ENCODE results near the gene TRUB1. TPM values are rescaled to one million over a fixed set of nuclear protein-coding genes. Genes with fewer than 3 reads are reported as not detected.
"Not testable (repeated sequence)": the region's sequence is repeated elsewhere in the genome, so short reads cannot be mapped to it uniquely, and the experiment has no call there.

The TRUB1 gene
- polyA plus RNA-seq, 4 donors = 38.0 to 46.7 (median 43.6) TPM

- no peak for DNase-seq (ENCODE audit: low read depth in 4 of 4, low spot score in 3 of 4)
These were observed 14.4 kb upstream of the TRUB1 start for GRCh38 chr10:114923551-114923950.

- DNase-seq (ENCODE audit: low read depth in 4 of 4, low spot score in 3 of 4) = no peak
These were observed 12.1 kb upstream of the TRUB1 start for GRCh38 chr10:114925587-114926586.

GRCh38 chr10:114928818-114929217, 9.2 kb upstream of the TRUB1 start:
- no peak for DNase-seq (ENCODE audit: low read depth in 4 of 4, low spot score in 3 of 4)

- no peak for DNase-seq (ENCODE audit: low read depth in 4 of 4, low spot score in 3 of 4)
These were observed 7.7 kb upstream of the TRUB1 start for GRCh38 chr10:114930320-114930719.

GRCh38 chr10:114931072-114931679, 6.8 kb upstream of the TRUB1 start:
- DNase-seq (ENCODE audit: low read depth in 4 of 4, low spot score in 3 of 4) = no peak

GRCh38 chr10:114932225-114932624, 5.8 kb upstream of the TRUB1 start:
- no peak for DNase-seq (ENCODE audit: low read depth in 4 of 4, low spot score in 3 of 4)

GRCh38 chr10:114932945-114933344, 5.0 kb upstream of the TRUB1 start:
- DNase-seq (ENCODE audit: low read depth in 4 of 4, low spot score in 3 of 4) = no peak

- no peak for DNase-seq (ENCODE audit: low read depth in 4 of 4, low spot score in 3 of 4)
These were observed 4.4 kb upstream of the TRUB1 start for GRCh38 chr10:114933588-114933987.

GRCh38 chr10:114933995-114934394, 4.0 kb upstream of the TRUB1 start:
- not testable (repeated sequence) for DNase-seq (ENCODE audit: low read depth in 4 of 4, low spot score in 3 of 4)

- DNase-seq (ENCODE audit: low read depth in 4 of 4, low spot score in 3 of 4) = no peak
These were observed 830 bp downstream of the TRUB1 start for GRCh38 chr10:114938856-114939193.

GRCh38 chr10:114940735-114941134, 2.7 kb downstream of the TRUB1 start:
- no peak for DNase-seq (ENCODE audit: low read depth in 4 of 4, low spot score in 3 of 4)

GRCh38 chr10:114943000-114943399, 5.0 kb downstream of the TRUB1 start:
- no peak for DNase-seq (ENCODE audit: low read depth in 4 of 4, low spot score in 3 of 4)

GRCh38 chr10:114953047-114953446, 15.1 kb downstream of the TRUB1 start:
- no peak for DNase-seq (ENCODE audit: low read depth in 4 of 4, low spot score in 3 of 4)

GRCh38 chr10:114955984-114956383, 18.0 kb downstream of the TRUB1 start:
- no peak for DNase-seq (ENCODE audit: low read depth in 4 of 4, low spot score in 3 of 4)

GRCh38 chr10:114956466-114956865, 18.5 kb downstream of the TRUB1 start:
- DNase-seq (ENCODE audit: low read depth in 4 of 4, low spot score in 3 of 4) = no peak

- DNase-seq (ENCODE audit: low read depth in 4 of 4, low spot score in 3 of 4) = no peak
These were observed 19.1 kb downstream of the TRUB1 start for GRCh38 chr10:114957122-114957521.

- DNase-seq (ENCODE audit: low read depth in 4 of 4, low spot score in 3 of 4) = no peak
These were observed 19.7 kb downstream of the TRUB1 start for GRCh38 chr10:114957673-114958072.

GRCh38 chr10:114962441-114962840, 24.4 kb downstream of the TRUB1 start:
- no peak for DNase-seq (ENCODE audit: low read depth in 4 of 4, low spot score in 3 of 4)

GRCh38 chr10:114963908-114964307, 25.9 kb downstream of the TRUB1 start:
- DNase-seq (ENCODE audit: low read depth in 4 of 4, low spot score in 3 of 4) = no peak

GRCh38 chr10:114967071-114967470, 29.1 kb downstream of the TRUB1 start:
- no peak for DNase-seq (ENCODE audit: low read depth in 4 of 4, low spot score in 3 of 4)

GRCh38 chr10:114970515-114970914, 32.5 kb downstream of the TRUB1 start:
- no peak for DNase-seq (ENCODE audit: low read depth in 4 of 4, low spot score in 3 of 4)

- no peak for DNase-seq (ENCODE audit: low read depth in 4 of 4, low spot score in 3 of 4)
These were observed 35.3 kb downstream of the TRUB1 start for GRCh38 chr10:114973306-114973705.

All from right renal pelvis (tissue), 4 donors.